ENCODE data around the gene NHERF1. TPM values are rescaled to one million over a fixed set of nuclear protein-coding genes. Genes with fewer than 3 reads are reported as not detected.

The NHERF1 gene
- total and polyA plus RNA-seq, 2 of the 13 experiments (the other 11 are each of a cell fraction or from before 2014, with no cell fraction given), result 169 to 269 TPM

- H3K36me3 ChIP-seq (replicated peaks in 1 of 2; ENCODE audit: control insufficient read depth in 1 of 2, insufficient read depth in 2 of 2, low read length in 2 of 2), result peaks cover 38 to 78% of the 10 kb centered on the region in 2 experiments
- peaks cover 94% of the 10 kb centered on the region for H3K4me1 ChIP-seq (ENCODE audit: insufficient read depth, low read length)
- ATAC-seq (no peak), DNase-seq (ENCODE audit: low spot score) (no peak), FAIRE-seq (no peak)
- in situ Hi-C loops (cut with HindIII; ENCODE audit: extremely low pct_ligation_motif_present, low pct_unique_long_range_greater_than_20kb) (no loop called here), intact Hi-C loops (cut with micrococcal nuclease; ENCODE audit: unreplicated experiment) (no loop called here)
- ChIA-PET CTCF (ENCODE audit: low intra/inter-chr PET ratio, low total read pairs) (interaction anchor here (12.2 kb wide), 1 partner anchor 21 kb away, joined by 219 read pairs; the partner anchor contains the start of gene NHERF1), POLR2A (interaction anchor here (1.4 to 29.3 kb wide), 3 partner anchors 14 to 32 kb away, joined by 4 to 1459 read pairs (median 162); partner anchors contain the start of genes NHERF1 and RAB37)
- H3K4me2 ChIP-seq (ENCODE audit: low read depth, low read length), result no peak overlapping the region
- TSS peak; percentile 43 for BruUV-seq (replicated peaks)
- no peak overlapping the region for H3K9ac ChIP-seq (ENCODE audit: insufficient read depth, low read depth, low read length)
- peak overlapping the region; percentile 11 for H3K27ac ChIP-seq (ENCODE audit: extremely low read length, insufficient read depth, low read length)
- no peak overlapping the region for H3K4me3 ChIP-seq (replicated peaks in 1 of 3; ENCODE audit: insufficient read depth in 1 of 3, low read depth in 2 of 3, low read length in 3 of 3)
- peaks cover 20% of the 10 kb centered on the region; the same call in 1 of the 2 replicates for H4K20me1 ChIP-seq (ENCODE audit: insufficient read depth, low read length)
- H3K9me3 ChIP-seq (ENCODE audit: low read length), result no peaks in the 10 kb centered on the region
- H2AFZ ChIP-seq (ENCODE audit: low read length), result no peak overlapping the region
- H3K27me3 ChIP-seq (ENCODE audit: control insufficient read depth in 1 of 2, insufficient read depth in 2 of 2, low read length in 2 of 2), result no peaks in the 10 kb centered on the region
- WGBS (ENCODE audit: low lambda C conversion rate), result 96% methylated on average over 7 of the region's 7 CpGs
- peaks cover 30% of the 10 kb centered on the region for H3K79me2 ChIP-seq (ENCODE audit: insufficient read depth, low read length)
- no peak for TF ChIP-seq HOXA7 (CRISPR knock-in tag; IDR thresholded peaks at IDR 0.05)
- peak; percentile 34; the same call in 1 of the 2 replicates for TF ChIP-seq POLR2G (IDR thresholded peaks at IDR 0.05; ENCODE audit: low read depth, low read length)
- TF ChIP-seq ERF (CRISPR knock-in tag; IDR thresholded peaks at IDR 0.05), result 0 out of 2 replicates have a peak, but pooled peaks have one; percentile 21
- TF ChIP-seq ZNF703 (CRISPR knock-in tag; IDR thresholded peaks at IDR 0.05; ENCODE audit: borderline replicate concordance), result no peak
- TF ChIP-seq MED13 (CRISPR knock-in tag; IDR thresholded peaks at IDR 0.05), result no peak
- TF ChIP-seq, protein P1, sequence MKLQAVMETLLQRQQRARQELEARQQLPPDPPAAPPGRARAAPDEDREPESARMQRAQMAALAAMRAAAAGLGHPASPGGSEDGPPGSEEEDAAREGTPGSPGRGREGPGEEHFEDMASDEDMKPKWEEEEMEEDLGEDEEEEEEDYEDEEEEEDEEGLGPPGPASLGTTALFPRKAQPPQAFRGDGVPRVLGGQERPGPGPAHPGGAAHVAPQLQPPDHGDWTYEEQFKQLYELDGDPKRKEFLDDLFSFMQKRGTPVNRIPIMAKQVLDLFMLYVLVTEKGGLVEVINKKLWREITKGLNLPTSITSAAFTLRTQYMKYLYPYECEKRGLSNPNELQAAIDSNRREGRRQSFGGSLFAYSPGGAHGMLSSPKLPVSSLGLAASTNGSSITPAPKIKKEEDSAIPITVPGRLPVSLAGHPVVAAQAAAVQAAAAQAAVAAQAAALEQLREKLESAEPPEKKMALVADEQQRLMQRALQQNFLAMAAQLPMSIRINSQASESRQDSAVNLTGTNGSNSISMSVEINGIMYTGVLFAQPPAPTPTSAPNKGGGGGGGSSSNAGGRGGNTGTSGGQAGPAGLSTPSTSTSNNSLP (IDR thresholded peaks at IDR 0.05; ENCODE audit: low read depth, low read length), result no peak
- TF ChIP-seq ZNF747 (CRISPR knock-in tag; IDR thresholded peaks at IDR 0.05; ENCODE audit: borderline replicate concordance), result 0 out of 2 replicates have a peak, but pooled peaks have one; percentile 5
- TF ChIP-seq AHR (CRISPR knock-in tag; IDR thresholded peaks at IDR 0.05), result no peak
- TF ChIP-seq ZNF552 (CRISPR knock-in tag; IDR thresholded peaks at IDR 0.05; ENCODE audit: borderline replicate concordance), result no peak
- 0 out of 2 replicates have a peak, but pooled peaks have one; percentile 5 for TF ChIP-seq ZIK1 (CRISPR knock-in tag; IDR thresholded peaks at IDR 0.05; ENCODE audit: borderline replicate concordance, low read depth)
- TF ChIP-seq PHB2 (IDR thresholded peaks at IDR 0.05; ENCODE audit: partially characterized antibody), result no peak
- TF ChIP-seq ZNF207 (IDR thresholded peaks at IDR 0.05; ENCODE audit: borderline replicate concordance), result no peak
- no peak for TF ChIP-seq ATF3 (CRISPR knock-in tag; IDR thresholded peaks at IDR 0.05)
- TF ChIP-seq TBL1XR1 (IDR thresholded peaks at IDR 0.05; ENCODE audit: borderline replicate concordance, low read length, partially characterized antibody), result no peak
- no peak for TF ChIP-seq ZNF441 (CRISPR knock-in tag; IDR thresholded peaks at IDR 0.05; ENCODE audit: borderline replicate concordance)
- TF ChIP-seq, protein P2, sequence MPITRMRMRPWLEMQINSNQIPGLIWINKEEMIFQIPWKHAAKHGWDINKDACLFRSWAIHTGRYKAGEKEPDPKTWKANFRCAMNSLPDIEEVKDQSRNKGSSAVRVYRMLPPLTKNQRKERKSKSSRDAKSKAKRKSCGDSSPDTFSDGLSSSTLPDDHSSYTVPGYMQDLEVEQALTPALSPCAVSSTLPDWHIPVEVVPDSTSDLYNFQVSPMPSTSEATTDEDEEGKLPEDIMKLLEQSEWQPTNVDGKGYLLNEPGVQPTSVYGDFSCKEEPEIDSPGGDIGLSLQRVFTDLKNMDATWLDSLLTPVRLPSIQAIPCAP (CRISPR knock-in tag; IDR thresholded peaks at IDR 0.05; ENCODE audit: low read depth), result no peak
- TF ChIP-seq ZBTB20 (CRISPR knock-in tag; IDR thresholded peaks at IDR 0.05; ENCODE audit: borderline replicate concordance, low read depth), result 0 out of 2 replicates have a peak, but pooled peaks have one; percentile 14
- no peak for TF ChIP-seq ZNF569 (CRISPR knock-in tag; IDR thresholded peaks at IDR 0.05; ENCODE audit: borderline replicate concordance)
- no peak for TF ChIP-seq CBFB (CRISPR knock-in tag; IDR thresholded peaks at IDR 0.05)
- 0 out of 2 replicates have a peak, but pooled peaks have one; percentile 21 for TF ChIP-seq NFIC (IDR thresholded peaks at IDR 0.05; ENCODE audit: low read length)
- no peak for TF ChIP-seq U2AF1 (optimal IDR thresholded peaks at IDR 0.05; ENCODE audit: low read depth, low read length)
- peak; percentile 12 for TF ChIP-seq PCBP2 (optimal IDR thresholded peaks at IDR 0.05; ENCODE audit: low read depth, low read length, poor library complexity, severe bottlenecking)
Measured at GRCh38 chr17:74768763-74769114, 20.3 kb downstream of the NHERF1 start.
